ENCODE data around the gene SQOR. TPM values are rescaled to one million over a fixed set of nuclear protein-coding genes. Genes with fewer than 3 reads are reported as not detected.
A peak's percentile ranks its signal among the peaks of the same experiment; 100 is the strongest.

Gene SQOR
- total RNA-seq, 2 donors from 2014 or later: 0.24 TPM; not detected in 1

DNA sequence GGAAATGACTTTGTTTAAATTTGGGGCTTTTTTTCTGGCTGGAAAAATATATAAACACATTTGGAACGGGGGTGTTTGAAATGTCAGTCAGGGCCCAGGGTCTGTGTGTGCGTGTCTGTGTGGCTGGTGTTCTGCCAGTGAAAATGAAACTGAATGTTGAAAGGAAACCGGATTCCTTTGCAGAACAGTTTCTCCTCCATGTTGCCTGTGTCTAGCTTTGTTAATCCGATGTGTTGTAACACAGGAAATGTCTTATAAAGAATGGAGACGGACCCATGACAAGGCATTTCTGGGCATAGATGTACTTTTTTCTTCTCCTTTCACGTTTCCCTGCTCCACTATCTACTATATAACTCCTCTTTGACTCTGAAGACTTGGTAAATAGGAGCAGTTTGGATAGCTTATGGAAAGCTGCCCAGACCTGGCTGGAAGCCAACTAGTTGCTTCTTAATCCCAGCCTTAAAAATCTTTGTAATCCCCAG is 2.8 kb downstream of the SQOR start:
- Histone ChIP-seq H3K9me3 (ENCODE audit: control insufficient read depth, low read length) (no peaks in the 10 kb centered on the region), H3K36me3 (ENCODE audit: control insufficient read depth, insufficient read depth, low read length) (no peaks in the 10 kb centered on the region), H3K27me3 (ENCODE audit: control insufficient read depth, insufficient read depth, low read length, poor library complexity, severe bottlenecking) (peaks cover 100% of the 10 kb centered on the region), H3K9ac (ENCODE audit: extremely low read depth, low read length, poor library complexity, severe bottlenecking) (no peak overlapping the region), H3K4me3 (ENCODE audit: low read length) (no peak overlapping the region), H3K27ac (ENCODE audit: low read depth, low read length) (no peak overlapping the region), H3K4me1 (ENCODE audit: control insufficient read depth, insufficient read depth, low read length) (no peaks in the 10 kb centered on the region)
- peaks cover 6% of the 10 kb centered on the region for H3K4me1 Mint-ChIP-seq
- TF ChIP-seq CTCF (conservative IDR thresholded peaks at IDR 0.05): no peak
- H3K4me3 Mint-ChIP-seq: no peak overlapping the region
- DNase-seq: peak; percentile 4
- no peaks in the 10 kb centered on the region for H3K36me3 Mint-ChIP-seq (ENCODE audit: low read depth)
- H3K27ac Mint-ChIP-seq: no peak overlapping the region
- no peaks in the 10 kb centered on the region for H3K9me3 Mint-ChIP-seq
- 87% methylated on average over 3 to 6 of the region's 6 CpGs for WGBS, 2 experiments (ENCODE audit: insufficient coverage in 1 of 2, insufficient read length in 1 of 2)
- peaks cover 99% of the 10 kb centered on the region for H3K27me3 Mint-ChIP-seq (ENCODE audit: insufficient read depth)

- Mint-ChIP-seq H3K27me3 (ENCODE audit: insufficient read depth) (peaks cover 100% of the 10 kb centered on the region), H3K4me3 (no peak overlapping the region), H3K36me3 (ENCODE audit: low read depth) (no peaks in the 10 kb centered on the region), H3K9me3 (no peaks in the 10 kb centered on the region), H3K27ac (no peak overlapping the region), H3K4me1 (peaks cover 6% of the 10 kb centered on the region)
- no peak overlapping the region for H3K9ac ChIP-seq (ENCODE audit: extremely low read depth, low read length, poor library complexity, severe bottlenecking)
- H3K4me3 ChIP-seq (ENCODE audit: low read length): no peak overlapping the region
- no peak overlapping the region for H3K27ac ChIP-seq (ENCODE audit: low read depth, low read length)
- peak; percentile 3 for DNase-seq
- no peak for TF ChIP-seq CTCF (conservative IDR thresholded peaks at IDR 0.05)
- no peaks in the 10 kb centered on the region for H3K9me3 ChIP-seq (ENCODE audit: control insufficient read depth, low read length)
- WGBS, 2 experiments (ENCODE audit: insufficient coverage in 1 of 2, insufficient read length in 1 of 2): 29% methylated on average over 2 of the region's 2 CpGs; no CpG with 5 or more reads in 1 of the 2 experiments
- H3K36me3 ChIP-seq (ENCODE audit: control insufficient read depth, insufficient read depth, low read length): no peaks in the 10 kb centered on the region
- no peaks in the 10 kb centered on the region for H3K4me1 ChIP-seq (ENCODE audit: control insufficient read depth, insufficient read depth, low read length)
- peaks cover 99% of the 10 kb centered on the region for H3K27me3 ChIP-seq (ENCODE audit: control insufficient read depth, insufficient read depth, low read length, poor library complexity, severe bottlenecking)
Observed at GRCh38 chr15:45640616-45641015, 5.8 kb downstream of the SQOR start.

GRCh38 chr15:45641374-45641781 is 6.5 kb downstream of the SQOR start:
- no peaks in the 10 kb centered on the region for H3K36me3 ChIP-seq (ENCODE audit: control insufficient read depth, insufficient read depth, low read length)
- H3K4me3 Mint-ChIP-seq: no peak overlapping the region
- TF ChIP-seq CTCF (conservative IDR thresholded peaks at IDR 0.05): no peak
- no peaks in the 10 kb centered on the region for H3K4me1 ChIP-seq (ENCODE audit: control insufficient read depth, insufficient read depth, low read length)
- no peak overlapping the region for H3K9ac ChIP-seq (ENCODE audit: extremely low read depth, low read length, poor library complexity, severe bottlenecking)
- peaks cover 100% of the 10 kb centered on the region for H3K27me3 Mint-ChIP-seq (ENCODE audit: insufficient read depth)
- H3K4me1 Mint-ChIP-seq: peaks cover 6% of the 10 kb centered on the region
- no peak for DNase-seq
- H3K9me3 ChIP-seq (ENCODE audit: control insufficient read depth, low read length): no peaks in the 10 kb centered on the region
- no peak overlapping the region for H3K4me3 ChIP-seq (ENCODE audit: low read length)
- H3K27me3 ChIP-seq (ENCODE audit: control insufficient read depth, insufficient read depth, low read length, poor library complexity, severe bottlenecking): peaks cover 99% of the 10 kb centered on the region
- no peaks in the 10 kb centered on the region for H3K9me3 Mint-ChIP-seq
- no peaks in the 10 kb centered on the region for H3K36me3 Mint-ChIP-seq (ENCODE audit: low read depth)
- 87 to 90% methylated on average over 1 of the region's 1 CpG for WGBS, 2 experiments (ENCODE audit: insufficient coverage in 1 of 2, insufficient read length in 1 of 2)
- H3K27ac ChIP-seq (ENCODE audit: low read depth, low read length): no peak overlapping the region
- no peak overlapping the region for H3K27ac Mint-ChIP-seq

Data from endodermal cell (in vitro differentiated cells).